NCI-H2081 (cell line): ENCODE results near the gene PLLP.
A peak's percentile ranks its signal among the peaks of the same experiment; 100 is the strongest.
"Not testable (repeated sequence)": the region's sequence is repeated elsewhere in the genome, so short reads cannot be mapped to it uniquely, and the experiment has no call there.

ENCODE experiments used
- DNase-seq, 2 experiments: peaks; one replicate each; lab custom pipeline; 2025; lab: John Stamatoyannopoulos, UW

PLLP gene

GRCh38 chr16:57273359-57273758 is 11.1 kb downstream of the PLLP start:
- no peak for DNase-seq

- no peak for DNase-seq
Measured at GRCh38 chr16:57271867-57272495, 12.5 kb downstream of the PLLP start.

DNA sequence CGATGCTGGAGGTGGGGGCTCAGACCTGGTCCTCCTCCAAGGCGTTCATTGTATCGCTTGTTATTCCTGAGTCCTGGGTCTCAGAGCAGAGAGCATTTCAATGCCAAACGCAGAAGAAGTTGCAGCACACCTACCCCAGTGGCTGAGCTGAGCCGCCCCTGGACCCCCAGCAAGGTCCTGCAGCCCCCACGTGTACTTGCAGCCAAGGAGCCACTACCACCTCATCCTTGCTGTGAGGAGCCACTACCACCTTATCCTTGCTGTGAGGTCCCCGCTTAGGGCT is 13.5 kb downstream of the PLLP start:
- no peak for DNase-seq

DNA sequence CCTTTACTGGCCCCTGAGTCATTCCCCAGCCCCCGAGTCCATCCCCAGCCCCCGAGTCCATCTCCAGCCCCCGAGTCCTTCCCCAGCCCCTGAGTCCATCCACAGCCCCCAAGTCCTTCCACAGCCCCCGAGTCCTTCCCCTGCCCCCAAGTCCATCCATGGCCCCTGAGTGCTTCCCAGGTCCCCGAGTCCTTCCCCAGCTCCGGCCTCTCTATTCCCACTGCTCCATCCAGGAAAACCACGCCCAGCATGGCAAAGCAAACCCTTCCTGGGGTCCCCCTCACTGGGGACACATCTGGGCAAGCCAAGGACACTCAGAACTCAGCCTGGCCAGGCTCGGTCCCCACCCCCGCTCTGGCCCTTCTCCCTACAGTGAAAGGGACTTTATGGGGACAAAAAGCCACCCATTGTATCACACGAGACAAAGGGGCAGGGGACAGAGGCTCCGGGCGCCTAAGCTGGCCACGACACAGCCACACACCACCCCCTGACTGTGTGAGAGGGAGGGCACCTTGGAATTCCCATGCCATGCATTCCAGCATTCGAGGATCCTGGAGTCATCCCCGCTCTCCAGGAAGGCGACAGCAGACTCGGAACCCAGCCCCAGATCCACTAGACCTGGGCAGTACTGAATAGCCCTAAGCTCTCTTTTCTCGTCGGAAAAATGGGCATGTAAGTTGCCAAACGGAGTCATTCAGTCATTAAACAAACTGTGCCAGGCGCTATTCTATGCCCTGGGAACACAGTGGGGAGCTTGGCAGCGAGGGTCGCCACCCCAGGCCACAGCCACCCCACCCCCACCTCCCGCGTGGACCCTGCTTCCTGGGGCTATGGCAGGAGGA is 14.0 kb downstream of the PLLP start:
- DNase-seq, result no peak

- no peak for DNase-seq
Measured at GRCh38 chr16:57268804-57269800, 15.4 kb downstream of the PLLP start.

- not testable (repeated sequence) for DNase-seq
Measured at GRCh38 chr16:57267343-57267742, 17.1 kb downstream of the PLLP start.

GRCh38 chr16:57266531-57267260 is 17.8 kb downstream of the PLLP start:
- no peak for DNase-seq

DNA sequence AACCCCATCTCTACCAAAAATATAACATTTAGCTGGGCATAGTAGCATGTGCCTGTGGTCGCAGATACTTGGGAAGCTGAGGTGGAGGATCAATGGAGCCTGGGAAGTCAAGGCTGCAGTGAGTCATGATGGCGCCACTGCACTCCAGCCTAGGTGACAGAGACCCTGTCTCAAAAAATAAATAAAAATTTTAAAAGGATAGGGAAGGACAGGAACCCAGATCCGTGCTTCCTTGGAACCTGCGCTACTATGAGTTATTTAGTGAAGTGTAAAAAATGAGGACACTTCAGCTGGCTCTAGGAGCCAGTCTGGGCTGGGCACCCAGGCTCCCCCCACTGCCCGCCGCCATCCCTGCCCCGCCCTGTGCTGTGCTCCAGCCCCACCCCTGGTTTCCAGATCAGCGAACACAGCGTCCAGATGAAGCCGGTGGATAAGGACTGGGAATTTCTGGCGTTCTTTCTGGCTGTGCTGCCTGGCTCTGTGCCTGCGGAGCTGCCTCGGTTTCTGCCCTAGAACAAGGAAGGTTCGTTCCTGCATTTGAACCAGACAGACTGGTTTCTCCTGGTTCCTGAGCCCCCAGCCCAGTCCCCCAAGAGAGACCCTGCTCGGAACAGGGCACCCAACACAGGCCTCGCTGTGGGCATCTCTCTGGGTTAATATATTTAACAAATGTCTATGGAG is 18.5 kb downstream of the PLLP start:
- DNase-seq, result no peak

- peak; percentile 5 to 7 for DNase-seq
Measured at GRCh38 chr16:57264950-57265371, 19.5 kb downstream of the PLLP start.

DNA sequence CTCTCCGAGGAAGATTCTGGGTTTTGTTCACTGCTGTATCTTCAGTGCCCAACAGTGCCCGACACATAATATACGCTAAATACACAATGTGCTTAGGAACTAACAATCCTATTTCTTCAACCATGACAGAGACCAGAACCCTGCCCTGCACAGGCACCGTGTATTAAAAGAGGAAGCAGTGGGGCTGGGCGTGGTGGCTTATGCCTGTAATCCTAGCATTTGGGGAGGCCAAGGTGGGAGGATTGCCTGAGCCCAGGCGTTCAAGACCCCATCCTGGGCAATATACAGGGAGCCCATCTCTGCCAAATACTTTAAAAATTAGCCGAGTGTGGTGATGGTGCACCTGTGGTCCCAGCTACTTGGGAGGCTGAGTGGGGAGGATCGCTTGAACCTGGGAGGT is 20.1 kb downstream of the PLLP start:
- DNase-seq, result no peak

DNA sequence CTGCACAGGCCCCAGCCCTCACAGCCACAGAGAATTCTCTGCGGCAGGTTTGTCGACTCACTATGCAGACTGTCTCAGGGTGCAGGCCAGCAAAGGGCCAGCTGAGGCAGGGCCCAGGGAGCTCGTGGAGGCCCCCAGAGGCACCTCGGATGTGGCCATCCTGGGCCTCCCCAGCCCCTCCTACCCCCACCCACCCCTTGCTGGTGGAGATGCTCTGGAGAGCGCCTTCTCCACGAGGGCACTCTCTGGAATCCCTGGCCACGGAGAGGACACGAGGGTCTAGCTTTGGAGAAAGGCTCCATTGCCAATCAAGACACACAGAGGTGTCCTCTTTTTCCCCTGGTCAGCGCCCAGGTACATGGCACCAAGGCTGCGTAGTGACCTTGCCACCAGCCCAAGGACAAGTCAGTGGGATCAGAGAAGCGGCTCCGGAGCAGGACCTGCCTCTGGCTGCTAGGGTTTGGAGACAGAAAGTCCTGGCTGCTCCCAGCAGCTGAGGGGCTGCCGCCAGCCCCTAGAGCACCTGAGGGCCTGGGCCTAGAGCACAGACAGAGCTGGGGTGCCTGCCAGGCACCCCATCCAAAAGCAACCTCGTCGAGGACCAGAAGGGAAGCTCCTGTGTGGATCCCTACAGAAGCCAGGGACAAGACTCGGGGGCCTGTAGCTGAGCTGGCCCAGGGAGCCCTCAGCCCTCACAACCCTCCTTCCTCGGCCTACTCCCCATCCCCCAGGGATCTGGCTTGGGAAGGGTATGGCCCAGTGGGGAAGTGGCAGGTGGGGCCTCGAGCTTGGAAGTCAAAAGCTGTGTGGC is 20.7 kb downstream of the PLLP start:
- DNase-seq, result no peak

DNA sequence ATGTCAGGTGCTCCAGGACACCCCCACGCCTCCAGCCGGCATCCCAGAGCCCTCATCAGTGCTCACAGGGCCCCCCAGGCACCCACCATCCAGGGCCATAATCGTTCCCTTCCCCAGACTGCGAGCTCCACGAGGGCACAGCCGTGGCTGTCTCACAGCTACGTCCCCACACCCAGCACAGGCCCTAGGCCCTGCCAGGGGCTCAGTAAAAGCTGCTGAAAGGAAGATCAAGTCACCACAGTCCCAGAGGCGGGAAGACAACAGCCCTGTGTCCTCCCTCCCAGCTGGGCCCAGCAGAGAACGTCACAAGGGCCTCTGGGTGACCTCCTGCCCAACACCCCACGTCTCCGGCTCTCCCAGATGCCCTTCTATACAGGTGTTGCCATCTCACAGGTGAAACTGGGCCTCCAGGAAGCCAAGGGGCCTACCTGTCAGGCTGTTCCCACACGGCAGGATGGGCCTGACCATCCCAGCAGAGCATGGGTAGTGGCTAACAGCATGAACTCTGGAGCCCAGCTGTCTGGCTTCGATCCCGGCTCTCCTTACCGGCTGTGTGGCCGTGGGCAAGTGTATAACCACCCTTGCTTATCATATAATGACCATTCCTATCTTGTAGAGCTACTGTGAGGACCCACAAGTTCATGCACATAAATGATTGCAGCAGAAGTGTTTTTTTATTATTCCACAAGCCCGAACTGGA is 21.5 kb downstream of the PLLP start:
- no peak for DNase-seq

DNA sequence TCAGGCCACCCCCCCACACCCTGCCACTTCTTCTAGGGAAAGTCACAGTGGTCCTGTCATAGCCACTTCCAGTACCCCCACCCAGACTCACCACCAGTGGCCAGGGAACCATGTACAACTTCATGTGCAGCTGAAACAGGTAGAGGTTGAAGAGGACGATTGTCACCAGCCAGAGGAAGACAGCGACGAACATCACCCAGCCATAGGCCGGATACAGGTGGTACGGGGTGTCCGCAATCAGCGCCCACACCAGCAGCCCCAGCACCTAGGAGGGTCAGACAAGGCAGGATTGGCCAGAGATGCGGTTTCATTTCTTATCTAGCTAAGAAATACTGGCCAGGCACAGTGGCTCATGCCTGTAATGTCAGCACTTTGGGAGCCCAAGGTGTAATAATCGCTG is 22.7 kb downstream of the PLLP start:
- DNase-seq, result no peak

DNA sequence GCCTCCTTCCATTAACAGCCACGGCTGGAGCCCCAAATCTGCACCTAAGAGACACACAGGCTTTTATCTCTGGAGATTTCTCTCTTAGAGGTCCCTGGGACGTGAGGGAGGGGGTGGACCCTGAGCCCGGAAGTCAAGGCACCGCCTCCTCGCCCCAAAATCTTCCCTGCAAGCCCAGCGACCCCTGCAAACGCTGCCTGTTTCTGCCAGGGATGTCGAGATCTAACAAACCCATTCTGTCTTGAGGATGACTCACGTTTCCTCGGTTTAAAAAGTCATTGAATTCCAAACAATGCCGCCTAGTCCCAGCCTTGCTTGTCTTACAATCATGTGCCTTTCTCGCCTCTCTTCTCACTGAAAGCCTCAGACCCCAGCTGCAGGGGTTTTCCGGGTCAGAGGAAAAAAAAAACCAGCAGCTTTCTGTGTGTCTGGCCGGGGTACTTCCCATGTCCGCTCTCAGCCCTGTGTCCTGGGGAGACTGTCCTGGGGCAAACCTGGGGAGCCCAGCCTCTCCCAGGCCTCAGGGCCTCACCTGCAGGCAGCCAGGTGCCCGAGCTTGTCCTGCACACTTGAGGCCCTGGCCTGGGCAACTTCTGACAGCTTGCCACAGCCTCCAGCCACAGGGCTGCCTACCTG is 24.1 kb downstream of the PLLP start:
- DNase-seq, result no peak

DNA sequence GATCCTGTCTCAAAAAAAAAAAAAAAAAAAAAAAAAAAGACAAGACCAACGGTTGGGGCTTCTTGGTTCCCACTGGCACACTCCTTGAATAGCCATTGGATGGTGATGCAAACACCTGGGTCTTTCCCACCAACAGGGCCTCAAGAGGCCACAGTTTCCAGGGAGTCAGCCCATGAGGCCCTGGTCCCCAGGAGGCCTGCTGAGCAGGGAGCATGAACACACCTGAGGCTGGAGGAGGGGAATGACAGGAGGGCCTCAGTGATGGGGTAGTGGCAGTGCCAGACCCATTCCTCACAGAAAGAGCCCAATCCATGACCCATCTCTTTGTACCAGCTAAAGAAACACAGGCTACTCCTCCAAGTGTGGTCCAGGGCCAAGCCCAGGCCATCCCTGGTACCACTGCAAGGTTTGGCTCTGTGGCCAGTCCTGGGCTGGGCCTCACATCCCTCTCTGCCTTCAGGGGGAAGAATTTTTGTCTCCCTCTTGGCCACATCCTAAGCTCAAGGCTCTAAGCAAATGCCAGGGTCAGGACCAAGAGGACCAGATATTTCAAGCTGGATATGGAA is 25.5 kb downstream of the PLLP start:
- no peak for DNase-seq

DNA sequence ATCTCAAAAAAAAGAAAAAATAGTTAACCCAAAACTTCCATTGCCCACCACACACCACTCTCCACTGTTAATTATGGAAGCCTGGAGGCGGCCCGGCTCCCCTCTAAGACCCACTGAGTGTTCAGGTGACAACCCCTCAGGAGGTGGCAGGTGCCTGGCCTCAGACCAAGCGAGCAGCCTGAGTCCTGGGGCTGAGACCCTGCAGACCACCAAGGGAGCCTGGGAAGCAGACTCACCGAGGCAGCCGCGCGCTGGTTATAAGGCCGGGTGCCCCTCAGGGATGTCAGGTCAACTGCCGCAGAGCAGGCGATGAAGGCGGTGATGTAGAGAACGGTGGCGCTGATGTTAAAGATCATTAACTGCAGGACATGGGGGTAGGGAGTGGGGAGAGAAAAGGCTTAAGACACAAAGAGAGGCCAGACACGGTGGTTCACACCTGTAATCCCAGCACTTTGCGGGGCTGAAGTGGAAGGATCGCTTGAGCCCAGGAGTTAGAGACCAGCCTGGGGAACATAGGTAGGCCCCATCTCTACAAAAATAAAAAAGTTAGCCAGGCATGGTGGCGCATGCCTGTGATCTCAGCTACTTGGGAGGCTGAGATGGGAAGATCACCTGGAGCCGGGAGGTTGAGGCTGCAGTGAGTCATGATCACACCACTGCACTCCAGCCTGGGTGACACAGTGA is 26.1 kb downstream of the PLLP start:
- no peak for DNase-seq

GRCh38 chr16:57257455-57258070 is 26.9 kb downstream of the PLLP start:
- no peak for DNase-seq
